HG03521 (cell line): ENCODE results near the gene HOXB3.

Source experiments
- ATAC-seq: cut with Tn5 transposase; IDR thresholded peaks from one replicate; pipeline ENCODE4 v1.9.1; 2021; ENCODE audit warnings: mild to moderate bottlenecking, moderate library complexity; ENCODE audit not compliant: unreplicated experiment

The HOXB3 gene

DNA sequence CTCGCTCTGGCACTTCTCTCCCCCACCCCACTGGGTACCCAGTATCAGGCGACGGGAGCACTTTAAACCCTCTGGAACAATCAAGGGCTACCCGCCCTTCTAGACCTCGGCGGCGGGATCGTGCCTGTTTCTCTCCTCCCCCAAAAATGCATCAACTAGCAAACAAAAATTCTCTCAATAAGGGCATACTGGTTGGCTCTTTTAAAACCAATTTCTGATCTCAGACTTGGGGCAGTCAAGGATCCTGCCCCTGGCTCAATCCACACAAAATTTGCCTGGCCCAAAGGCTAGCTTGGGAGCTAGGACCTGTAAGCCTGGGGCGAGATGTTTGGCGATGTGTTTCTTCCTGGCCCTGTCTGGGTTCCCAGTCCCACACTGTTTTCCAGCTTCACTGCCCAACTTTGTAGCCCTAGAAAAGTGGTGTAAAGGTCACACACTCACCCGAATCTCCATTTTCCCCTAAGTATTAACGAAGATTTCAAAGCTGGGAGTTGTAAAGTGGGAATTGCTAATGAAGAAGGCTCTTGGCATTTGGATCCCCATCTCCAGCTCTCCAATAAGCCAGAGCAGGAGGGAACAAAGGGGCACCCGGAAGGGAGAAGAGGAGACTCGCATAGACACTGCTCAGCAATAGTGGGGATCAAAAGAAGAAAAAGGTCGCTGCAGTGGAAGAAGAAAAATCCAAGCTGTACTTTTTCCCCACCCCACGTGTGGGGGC, 30.8 kb downstream of the HOXB3 start:
- ATAC-seq = no peak

DNA sequence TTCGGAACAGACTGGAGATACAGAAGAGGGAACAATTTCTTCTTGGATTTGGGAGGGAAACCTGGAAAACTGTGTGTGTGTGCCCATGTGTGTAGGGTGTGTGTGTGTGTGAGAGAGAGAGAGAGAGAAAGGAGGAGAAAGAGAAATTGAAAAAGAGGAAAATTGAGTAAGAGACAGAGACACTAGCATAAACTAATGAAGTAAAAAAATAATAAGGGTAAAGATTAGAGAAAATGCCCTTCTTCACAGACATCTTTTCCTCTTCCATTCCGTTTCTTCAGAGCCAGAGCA, 31.3 kb downstream of the HOXB3 start:
- ATAC-seq = no peak

DNA sequence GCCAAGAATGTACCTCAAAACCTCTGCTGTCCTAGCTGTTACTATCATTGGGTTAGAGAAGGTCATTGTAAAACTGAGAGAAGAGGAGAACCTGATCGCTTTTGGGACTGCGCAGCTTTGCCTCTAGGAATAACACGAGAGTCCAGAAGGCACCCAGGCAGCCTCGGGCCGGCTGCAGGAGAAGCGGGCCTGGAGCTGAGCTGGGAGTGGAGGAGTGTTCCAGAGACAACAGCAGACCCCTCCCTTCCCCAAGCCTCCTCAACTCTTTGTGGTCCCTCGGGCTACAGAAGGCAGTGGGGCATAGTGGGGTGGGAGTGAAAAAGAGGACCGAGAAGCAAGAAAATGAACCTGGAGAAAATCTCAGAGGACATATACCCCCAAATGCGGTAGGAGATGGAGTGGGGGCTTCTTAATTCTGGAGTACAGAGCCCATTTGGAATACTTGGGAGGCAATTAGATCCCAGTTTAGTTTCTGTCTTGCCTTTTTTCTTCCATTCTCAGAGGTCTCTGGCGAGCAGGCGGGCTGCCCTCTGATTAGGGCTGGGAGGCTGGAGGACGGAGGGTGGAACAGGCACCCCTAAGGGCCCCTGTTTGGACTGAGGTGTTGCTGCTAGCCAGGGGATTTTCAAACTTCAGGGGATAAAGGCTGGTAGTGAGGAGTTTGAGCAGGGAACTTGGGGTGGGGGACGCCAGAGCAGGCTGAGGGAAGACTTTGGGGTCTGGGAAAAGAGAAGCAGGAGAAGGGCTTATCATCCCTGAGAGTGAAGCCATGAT, 31.8 kb downstream of the HOXB3 start:
- no peak for ATAC-seq

DNA sequence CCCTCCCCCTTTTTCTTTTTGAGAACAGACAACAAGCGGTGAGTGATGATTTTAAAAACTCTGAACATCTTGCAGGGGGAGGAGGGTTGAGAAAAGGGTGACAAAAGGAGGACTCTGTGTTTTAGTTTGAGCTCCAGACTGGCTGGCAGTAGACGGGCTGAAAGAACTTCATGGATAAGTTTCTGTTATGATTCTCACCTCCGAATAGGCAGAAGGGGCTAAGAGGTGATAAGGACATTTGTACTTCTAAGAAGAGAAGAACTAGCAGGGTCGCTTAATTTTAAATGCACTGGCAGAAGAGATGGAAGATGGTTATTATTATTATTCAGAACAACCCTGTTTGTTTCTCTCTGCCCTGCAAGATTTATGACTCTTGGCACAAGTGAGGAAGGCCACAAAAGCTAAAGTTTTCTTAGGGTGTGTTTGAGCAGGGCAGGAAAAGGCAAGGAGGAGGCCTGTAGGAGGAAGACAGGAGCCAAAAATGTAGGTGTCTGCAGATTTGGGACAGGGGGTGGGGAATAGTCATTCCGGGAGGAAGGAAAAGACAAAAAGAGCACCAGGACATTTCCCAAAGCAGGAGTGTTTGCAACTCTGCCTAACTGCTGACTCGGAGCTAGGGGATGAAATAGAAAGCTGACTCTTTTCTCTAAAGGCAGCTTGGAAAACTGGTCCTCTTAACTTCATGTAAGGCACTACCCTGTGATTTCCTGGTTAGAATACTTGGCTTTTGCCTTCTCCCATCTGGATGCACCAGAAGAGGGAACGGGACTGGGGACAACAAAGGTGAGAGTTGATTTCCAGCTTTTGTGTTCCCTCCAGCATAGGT, 33.3 kb downstream of the HOXB3 start:
- ATAC-seq = no peak

DNA sequence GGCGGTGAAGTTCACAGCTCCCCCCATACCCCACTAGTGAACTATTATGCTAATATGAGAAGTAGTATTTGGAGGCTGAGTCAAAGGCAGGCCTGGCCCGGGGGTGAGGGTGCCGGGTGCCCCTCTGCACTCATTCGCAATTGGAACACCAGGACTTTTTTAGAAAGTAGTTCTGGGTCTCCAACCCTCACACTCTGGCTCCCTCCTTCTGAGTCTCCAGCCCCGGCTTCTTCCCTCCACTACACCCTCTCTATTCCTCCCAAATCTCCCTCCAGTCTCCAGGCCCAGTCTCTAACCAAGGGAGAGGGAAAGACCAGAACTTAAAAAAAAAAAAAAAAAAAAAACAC, 33.8 kb downstream of the HOXB3 start:
- ATAC-seq = no peak

DNA sequence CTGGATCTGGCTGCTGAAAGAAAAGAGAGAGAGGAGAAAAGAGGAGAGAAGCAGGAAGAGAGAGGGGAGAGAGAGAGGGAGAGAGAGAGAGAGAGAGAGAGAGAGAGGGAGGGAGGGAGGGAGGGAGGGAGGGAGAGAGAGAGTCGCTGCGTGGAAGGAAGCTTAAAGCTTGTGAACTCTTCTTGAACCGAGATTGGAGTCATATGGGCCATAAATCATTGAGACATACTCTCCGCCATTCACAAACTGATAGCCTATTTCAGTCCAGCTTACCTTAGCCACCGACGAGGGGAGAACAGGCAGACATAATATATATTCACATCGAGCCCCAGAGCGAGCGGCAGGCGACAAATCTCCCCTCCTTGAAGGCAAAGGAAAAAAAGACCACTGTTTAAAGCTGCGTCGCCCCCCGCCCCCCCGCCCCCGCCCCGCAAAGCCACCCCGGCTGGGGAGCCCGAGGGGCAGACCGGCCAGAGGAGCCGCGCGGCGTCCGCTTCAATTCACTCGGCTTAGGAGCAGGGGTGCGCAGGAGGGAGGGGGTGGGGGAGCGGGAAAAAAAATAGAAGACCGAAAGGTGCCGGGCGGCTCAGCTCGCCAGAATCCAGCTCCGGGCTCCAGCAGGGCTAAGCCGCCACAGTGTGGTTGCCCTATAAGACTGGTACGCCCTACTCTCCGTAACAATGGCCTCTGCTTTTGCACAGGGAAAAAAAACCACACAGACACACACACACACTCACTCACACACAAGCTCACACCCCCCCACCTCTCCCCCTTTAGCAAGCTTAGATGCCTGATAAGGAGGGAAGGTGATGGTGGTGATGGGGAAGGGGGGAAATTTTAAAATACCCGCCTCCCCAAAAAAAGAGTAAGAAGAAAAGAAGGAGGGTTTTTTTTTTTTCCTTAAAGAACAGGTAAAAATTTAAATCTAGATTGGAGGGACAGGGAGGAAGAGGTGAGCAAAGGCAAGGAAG, 34.5 kb downstream of the HOXB3 start:
- ATAC-seq = no peak

DNA sequence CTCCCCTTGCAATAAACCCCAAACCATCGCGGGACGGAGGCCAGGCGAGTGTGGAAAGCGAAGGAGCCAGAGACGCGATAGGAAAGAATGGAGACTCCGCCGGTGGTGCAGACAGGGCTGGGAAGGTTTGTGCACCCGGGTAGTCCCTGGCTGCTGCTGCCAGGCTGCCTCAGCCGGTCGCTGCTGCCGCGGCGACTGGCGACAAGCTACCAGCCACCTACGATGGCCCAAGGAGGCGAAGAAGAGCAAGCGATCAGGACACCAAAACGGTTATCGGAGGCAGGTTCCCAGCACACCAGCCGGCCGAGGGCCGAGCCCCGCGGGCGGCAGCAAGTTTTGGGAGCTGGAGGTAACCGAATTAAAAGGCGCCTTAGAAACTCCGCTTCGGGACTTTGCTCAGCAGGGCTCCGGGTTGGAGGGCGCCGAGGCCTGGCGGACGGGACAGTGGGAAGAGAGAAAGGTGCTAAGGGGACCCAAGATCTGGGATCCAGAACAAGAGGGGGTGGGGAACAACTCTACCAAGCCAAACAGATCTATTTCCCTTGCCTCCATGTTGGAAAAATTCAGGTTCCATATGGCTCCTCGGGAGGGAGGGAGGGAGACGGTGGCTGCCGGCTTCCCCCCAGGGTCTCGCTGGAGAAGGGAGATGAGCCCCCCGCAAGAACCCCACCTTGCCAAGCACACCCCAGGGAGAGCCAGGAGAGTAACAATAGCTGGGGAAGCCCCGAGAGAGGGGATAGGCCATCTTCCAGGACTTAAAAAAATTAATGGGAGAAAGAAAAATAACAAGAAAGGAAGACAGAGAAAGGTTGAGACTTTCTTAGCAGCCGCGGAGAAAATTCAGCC, 35.4 kb downstream of the HOXB3 start:
- ATAC-seq = no peak

DNA sequence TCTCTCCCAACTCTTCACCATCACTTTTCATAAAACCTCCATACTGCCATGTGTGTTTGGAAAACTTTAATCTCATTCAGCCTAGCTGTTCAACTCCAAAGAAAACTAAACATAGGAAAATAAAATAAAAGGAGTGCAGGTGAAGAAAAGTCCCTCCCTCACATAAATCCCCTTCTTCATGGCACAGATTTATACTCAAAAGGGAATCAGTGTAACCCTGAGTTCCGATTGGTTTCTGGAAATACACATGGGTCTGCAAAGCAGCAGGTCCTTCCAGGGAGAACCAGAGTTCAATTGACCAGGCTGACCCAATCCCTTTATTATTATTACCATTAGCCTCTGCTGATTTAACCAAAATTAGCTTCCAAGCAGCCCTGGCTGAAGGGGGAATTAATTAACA, 36.2 kb downstream of the HOXB3 start:
- no peak for ATAC-seq

DNA sequence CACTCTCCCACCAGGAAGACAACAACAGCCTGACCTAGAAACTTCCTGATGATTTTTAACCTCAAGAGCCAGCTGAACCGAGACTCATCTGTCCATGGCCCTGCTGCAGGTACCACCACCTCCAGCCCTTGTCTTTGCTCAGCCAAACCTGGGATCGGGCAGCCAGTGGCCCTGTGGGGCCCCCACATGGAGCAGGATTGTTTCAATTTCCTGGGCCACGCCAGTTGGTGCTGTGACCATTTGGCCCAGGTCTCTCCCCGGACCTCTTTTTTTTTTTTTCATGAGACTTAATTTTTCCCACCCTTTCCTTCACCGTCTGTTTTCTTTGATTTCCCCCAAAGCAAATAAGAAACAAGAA, 36.9 kb downstream of the HOXB3 start:
- ATAC-seq = no peak

DNA sequence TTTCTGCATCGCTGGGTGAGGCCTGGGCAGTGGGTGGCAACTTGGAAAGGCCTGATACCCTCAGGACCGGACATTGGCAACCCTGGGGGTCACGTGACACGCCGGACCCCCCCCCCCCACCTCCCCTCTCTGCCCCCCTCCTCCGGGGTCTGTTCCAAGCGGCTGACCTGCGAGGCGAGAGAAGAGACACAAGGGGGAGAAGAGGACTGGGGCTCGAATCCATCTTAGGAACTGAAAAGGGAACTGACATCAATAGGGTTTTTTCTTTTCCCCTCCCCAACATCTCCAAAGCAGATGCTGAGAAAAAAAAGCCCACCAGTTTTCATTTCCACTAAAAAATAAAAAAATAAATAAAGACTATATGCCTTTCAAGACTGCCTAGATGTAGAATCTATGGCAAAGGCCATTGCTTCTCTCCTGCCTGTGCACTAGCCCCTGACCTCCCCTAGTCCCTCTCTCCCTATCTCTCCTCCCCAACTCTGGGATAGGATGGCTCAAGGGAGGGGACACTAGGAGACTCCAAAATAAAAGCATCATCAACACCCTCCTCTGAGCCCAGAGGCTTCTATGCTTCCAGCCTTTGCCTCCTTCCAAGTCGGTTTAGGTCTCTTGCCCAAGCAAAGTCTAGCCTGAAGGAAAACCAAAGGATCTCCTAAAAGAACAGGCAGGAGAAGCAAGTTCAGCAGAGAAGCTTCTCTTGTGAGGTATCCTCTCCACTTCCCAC, 37.4 kb downstream of the HOXB3 start:
- no peak for ATAC-seq

DNA sequence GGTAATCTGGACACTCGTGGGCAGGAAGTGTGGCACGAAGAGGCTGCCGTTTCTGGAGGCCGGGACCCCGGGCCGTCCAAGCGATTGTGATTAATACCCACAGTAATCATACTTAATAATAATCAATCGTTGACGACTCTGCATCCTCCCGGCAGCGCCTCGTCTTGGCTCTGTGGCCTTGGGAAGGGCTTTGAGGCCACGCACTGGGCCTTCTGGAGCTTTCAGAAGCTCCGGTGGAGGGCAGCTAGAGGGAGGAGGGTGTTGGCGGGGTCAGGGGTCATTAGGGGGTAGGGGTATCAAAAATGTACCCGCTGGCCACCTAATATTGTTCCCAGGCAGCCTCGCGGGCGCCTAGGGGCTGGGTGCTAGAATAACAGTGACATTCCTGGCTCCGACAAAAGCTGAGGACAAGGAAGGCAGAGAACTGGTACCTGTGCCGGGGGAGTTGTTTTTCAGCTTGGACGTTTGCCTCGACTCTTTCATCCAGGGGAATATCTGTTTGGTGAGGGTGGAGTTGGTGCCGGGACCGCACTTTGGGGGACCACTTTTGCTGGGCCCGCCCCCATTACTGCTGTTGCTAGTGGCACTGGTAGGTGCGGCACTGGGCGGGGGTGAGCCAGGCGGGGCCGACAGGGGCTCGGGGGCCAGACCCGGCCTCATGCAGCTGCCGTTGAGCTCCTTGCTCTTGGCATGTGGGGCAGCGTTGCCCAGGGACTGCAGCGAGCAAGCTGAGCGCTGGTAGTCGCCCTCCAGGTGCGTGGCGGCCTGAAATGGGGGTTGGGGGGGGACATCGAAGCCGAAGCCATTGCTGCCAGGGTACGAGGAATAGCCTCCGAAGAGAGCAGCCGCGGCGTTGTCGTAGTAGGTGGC, 38.2 kb downstream of the HOXB3 start:
- no peak for ATAC-seq

DNA sequence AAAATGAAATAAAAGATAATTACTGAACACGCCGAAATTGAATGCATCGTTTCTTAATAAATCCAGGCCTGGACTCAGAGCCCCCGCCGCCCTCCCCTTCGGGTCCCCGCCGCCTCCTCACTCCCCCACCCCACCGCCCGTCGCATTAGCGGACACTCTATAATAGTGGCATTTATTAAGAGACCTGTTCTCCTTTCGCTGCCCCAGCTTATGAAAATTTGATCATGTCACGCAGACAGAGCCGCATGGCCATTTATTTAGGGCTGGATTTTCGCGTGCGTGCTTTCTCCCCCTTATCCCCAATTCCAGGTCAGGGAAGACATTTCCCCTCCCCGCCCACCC, 38.9 kb downstream of the HOXB3 start:
- ATAC-seq = no peak

DNA sequence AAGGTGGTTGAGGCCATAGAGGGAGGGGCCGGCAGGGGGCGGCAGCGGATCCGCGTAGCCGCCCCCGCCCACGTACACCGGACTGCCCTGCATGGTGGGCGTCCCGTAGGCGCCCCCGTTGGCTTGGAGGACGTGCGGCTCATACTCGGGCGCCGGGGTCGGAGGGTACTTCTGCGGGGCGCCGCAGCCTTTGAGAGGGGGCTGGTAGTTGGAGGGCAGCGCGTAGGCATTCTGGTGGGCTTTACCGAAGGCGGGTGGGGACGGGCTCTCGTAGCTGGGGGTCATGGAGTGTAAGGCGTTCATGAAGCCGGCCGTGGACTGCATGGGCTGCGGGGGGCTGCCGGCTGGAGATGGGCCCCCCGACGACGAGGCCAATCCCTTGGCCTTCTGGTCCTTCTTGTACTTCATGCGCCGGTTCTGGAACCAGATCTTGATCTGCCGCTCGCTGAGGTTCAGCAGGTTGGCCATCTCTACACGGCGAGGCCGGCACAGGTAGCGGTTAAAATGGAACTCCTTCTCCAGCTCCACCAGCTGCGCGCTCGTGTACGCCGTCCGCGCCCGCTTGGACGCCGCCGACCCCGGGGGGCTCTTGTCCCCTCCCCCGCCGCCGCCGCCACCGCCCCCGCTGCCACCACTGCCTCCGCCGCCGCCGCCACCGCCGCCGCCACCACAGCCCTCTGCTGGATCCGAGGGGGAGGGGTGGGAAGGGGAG, 39.4 kb downstream of the HOXB3 start:
- ATAC-seq = no peak

DNA sequence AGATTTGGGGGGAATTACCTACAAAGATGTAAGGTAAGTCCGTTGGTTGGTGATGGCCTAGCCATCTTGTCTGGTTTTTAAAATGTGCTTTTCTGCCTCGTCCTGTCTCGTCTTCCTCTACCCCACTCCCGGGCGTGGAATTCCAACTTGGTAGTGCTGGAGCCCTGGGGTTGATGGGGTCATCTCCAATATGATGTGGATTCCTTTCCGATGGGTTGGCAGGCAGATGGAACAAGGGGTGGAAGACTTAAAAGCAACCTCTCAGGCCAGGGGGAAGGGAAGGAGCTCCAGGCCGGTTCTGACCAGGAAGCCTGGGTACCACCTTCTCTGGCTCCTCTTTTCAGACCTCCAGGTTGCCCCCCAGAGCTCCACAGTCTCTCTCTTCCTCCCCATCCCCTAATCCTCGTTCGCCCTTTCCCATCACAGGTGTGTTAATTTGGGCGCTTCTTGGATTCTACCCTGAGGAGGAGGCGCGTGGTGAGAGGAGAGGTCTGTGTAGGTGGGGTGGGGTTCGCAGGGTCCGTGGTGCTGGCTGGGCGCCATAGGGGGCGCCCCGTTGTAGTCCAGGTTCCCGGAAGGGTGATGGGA, 40.0 kb downstream of the HOXB3 start:
- no peak for ATAC-seq

DNA sequence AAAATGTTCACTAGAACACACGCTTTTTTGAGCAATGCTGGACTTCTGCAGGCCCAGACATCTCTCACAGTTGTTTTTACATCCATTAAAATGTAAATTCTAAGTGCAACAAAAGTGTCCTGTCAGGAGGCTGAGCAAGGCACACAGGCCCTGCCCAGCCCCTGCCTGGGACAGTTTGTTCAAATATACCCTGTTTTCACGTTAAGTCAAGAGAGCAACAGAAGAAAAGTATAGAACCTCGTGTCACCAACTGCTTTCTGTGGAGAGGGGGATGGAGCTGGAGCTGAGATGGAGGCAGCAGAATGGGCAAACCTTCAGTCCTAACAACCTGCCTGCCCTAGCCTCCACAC, 40.8 kb downstream of the HOXB3 start:
- ATAC-seq = no peak

DNA sequence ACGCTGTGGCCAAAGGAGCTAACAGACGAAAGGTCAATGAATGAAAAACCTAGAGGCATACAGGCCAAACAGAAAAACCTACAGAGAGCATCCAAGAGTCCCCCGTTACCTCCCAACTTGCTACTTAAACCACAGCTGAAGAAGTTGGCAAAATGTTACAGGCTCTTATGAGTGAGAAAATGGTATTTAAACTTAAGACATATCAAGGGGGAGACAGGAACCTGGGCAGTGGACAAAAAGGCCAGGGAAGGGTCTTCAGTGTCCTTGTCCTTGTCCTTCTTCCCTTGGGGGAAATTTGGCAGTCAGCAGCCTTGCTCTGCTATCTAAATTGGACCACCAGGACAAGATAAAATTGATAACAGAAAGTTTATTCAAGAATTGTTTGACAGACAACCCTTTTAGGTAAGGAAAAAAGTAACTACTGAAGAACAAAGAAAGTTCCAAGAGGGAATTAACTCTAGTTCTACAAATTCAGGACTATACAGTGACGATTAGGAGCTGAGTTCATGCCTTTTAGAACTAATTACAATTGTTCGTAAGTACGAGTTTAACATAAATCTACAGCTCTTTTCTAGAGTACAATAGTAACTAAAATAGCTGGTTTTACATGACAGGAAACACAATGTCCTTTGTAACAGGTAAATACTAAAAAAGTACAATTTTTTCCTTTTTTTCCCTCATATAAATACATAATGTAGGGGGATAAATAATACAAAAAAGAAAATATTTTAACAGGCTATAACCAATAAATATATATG, 41.3 kb downstream of the HOXB3 start:
- no peak for ATAC-seq
